HCT116 (cell line): ENCODE measurements around the gene PRXL2A. TPM values are rescaled to one million over a fixed set of nuclear protein-coding genes. Genes with fewer than 3 reads are reported as not detected.

Source experiments
- ATAC-seq: fragments of 200-7000 bp; cut with Tn5 transposase; 2 replicates; pipeline ENCODE4 v1.9.1; 2020; ENCODE audit warnings: mild to moderate bottlenecking, moderate library complexity
- BruUV-seq: library from RNA; stranded (reverse); fragments of 400-500 nt; replicated peaks from 2 replicates; lab custom pipeline; 2021; lab: Mats Ljungman, UMichigan
- CTCF ChIA-PET: fragments of 300-600 bp; sonication (Branson Sonifier 250); formaldehyde crosslinking; loops from one replicate; lab custom pipeline; 2021; ENCODE audit warnings: antibody characterized with exemption; lab: Charles Lee
- POLR2A ChIA-PET: fragments of 300-600, 350-600 bp; sonication (Branson Sonifier 250); formaldehyde crosslinking; loops from one replicate; lab custom pipeline; 2021; ENCODE audit warnings: antibody characterized with exemption; lab: Charles Lee
- RAD21 ChIA-PET, 2 experiments: fragments of 300-600 bp; sonication (Branson Sonifier 250); formaldehyde crosslinking; loops; one replicate each; lab custom pipeline; 2023; ENCODE audit warnings: low total read pairs in 2 of 2; ENCODE audit not compliant: uncharacterized antibody in 2 of 2, unreplicated experiment in 2 of 2, low non-redundant PET in 1 of 2; lab: Charles Lee
- DNase-seq: peaks from one replicate; pipeline ENCODE4 v3.0.0-alpha.2; 2010; ENCODE audit warnings: low read depth, low spot score
- H2AFZ ChIP-seq: fragments of 200-600 bp; shearing (Covaris generic), sonication (generic); 2 replicates; pipeline ENCODE4 v1.6.1; 2017; ENCODE audit warnings: low read depth, mixed run types, mixed read lengths, antibody characterized with exemption, low read length; ENCODE audit not compliant: poor library complexity, severe bottlenecking
- H3K27ac ChIP-seq: 2 replicates; pipeline ENCODE4 v1.5.1; 2012; ENCODE audit warnings: low read depth, low read length
- H3K27me3 ChIP-seq: fragments of 200-600 bp; sonication (generic); 2 replicates; pipeline ENCODE4 v1.6.1; 2016; ENCODE audit warnings: mixed run types, low read length, mixed read lengths; ENCODE audit not compliant: insufficient read depth
- H3K36me3 ChIP-seq, 2 experiments: fragments of 200-500 bp in 1 of 2; fragments of 200-600 bp in 1 of 2; sonication (Bioruptor generic) in 1 of 2; sonication (generic) in 1 of 2; 2 replicates each; pipeline versions ENCODE4 v1.5.1 to v1.6.1; 2014 to 2016; ENCODE audit warnings: low read length in 2 of 2, inconsistent platforms in 1 of 2, mixed read lengths in 1 of 2, mixed run types in 1 of 2; ENCODE audit not compliant: insufficient read depth in 2 of 2, control insufficient read depth in 1 of 2
- H3K4me1 ChIP-seq, 2 experiments: fragments of 200-600 bp in 1 of 2; sonication (generic) in 1 of 2; 2 replicates each; pipeline versions ENCODE4 v1.5.1 to v1.6.1; 2012 to 2017; ENCODE audit warnings: low read length in 2 of 2, inconsistent platforms in 1 of 2, mild to moderate bottlenecking in 1 of 2, mixed read lengths in 1 of 2, mixed run types in 1 of 2, moderate library complexity in 1 of 2; ENCODE audit not compliant: insufficient read depth in 2 of 2, control insufficient read depth in 1 of 2
- H3K4me2 ChIP-seq: fragments of 200-600 bp; sonication (generic); 2 replicates; pipeline ENCODE4 v1.6.1; 2017; ENCODE audit warnings: mixed run types, low read length, mixed read lengths
- H3K4me3 ChIP-seq, 2 experiments: fragments of 200-600 bp in 1 of 2; sonication (generic) in 1 of 2; replicated peaks in 1 of 2; 2 replicates each; pipeline ENCODE4 v1.5.1; 2011 to 2016; ENCODE audit warnings: low read length in 2 of 2, control low read depth in 1 of 2, low read depth in 1 of 2, mild to moderate bottlenecking in 1 of 2, mixed read lengths in 1 of 2, mixed run types in 1 of 2
- H3K79me2 ChIP-seq: fragments of 200-600 bp; sonication (generic); 2 replicates; pipeline ENCODE4 v1.6.1; 2017; ENCODE audit warnings: mild to moderate bottlenecking, mixed run types, low read length, moderate library complexity, mixed read lengths; ENCODE audit not compliant: insufficient read depth
- H3K9ac ChIP-seq: fragments of 200-600 bp; sonication (generic); 2 replicates; pipeline ENCODE4 v1.6.1; 2016; ENCODE audit warnings: low read length, mixed read lengths
- H3K9me2 ChIP-seq: fragments of 200-600 bp; sonication (generic), shearing (Covaris generic); 2 replicates; pipeline ENCODE4 v1.6.1; 2017; ENCODE audit warnings: mixed run types, mild to moderate bottlenecking, moderate library complexity; ENCODE audit not compliant: insufficient read depth
- H3K9me3 ChIP-seq, 2 experiments: fragments of 200-500 bp in 1 of 2; fragments of 200-600 bp in 1 of 2; sonication (Bioruptor generic) in 1 of 2; sonication (generic) in 1 of 2; 2 replicates each; pipeline ENCODE4 v1.6.1; 2014 to 2017; ENCODE audit warnings: low read length in 2 of 2, mixed read lengths in 2 of 2, inconsistent platforms in 1 of 2, low read depth in 1 of 2, mild to moderate bottlenecking in 1 of 2, mixed run types in 1 of 2, moderate library complexity in 1 of 2; ENCODE audit not compliant: control insufficient read depth in 1 of 2, insufficient read depth in 1 of 2
- H4K20me1 ChIP-seq: fragments of 200-600 bp; sonication (generic), shearing (Covaris generic); 2 replicates; pipeline ENCODE4 v1.6.1; 2017; ENCODE audit warnings: mixed run types, mild to moderate bottlenecking, moderate library complexity; ENCODE audit not compliant: insufficient read depth
- CEBPB ChIP-seq: IDR thresholded peaks from 2 replicates; pipeline ENCODE4 v1.6.1; 2012; ENCODE audit warnings: low read depth
- EGR1 ChIP-seq: IDR thresholded peaks from 2 replicates; pipeline ENCODE4 v1.6.1; 2012; ENCODE audit warnings: low read depth
- ELF1 ChIP-seq: IDR thresholded peaks from 2 replicates; pipeline ENCODE4 v1.6.1; 2012; ENCODE audit warnings: low read depth, borderline replicate concordance
- JUND ChIP-seq: IDR thresholded peaks from 2 replicates; pipeline ENCODE4 v1.6.1; 2012
- MAX ChIP-seq: IDR thresholded peaks from 2 replicates; pipeline ENCODE4 v1.6.1; 2012
- POLR2A ChIP-seq: IDR thresholded peaks from 2 replicates; pipeline ENCODE4 v1.7.0; 2011; ENCODE audit warnings: borderline replicate concordance; ENCODE audit not compliant: insufficient read depth, insufficient read length; ENCODE audit errors: extremely low read depth
- POLR2AphosphoS5 ChIP-seq: IDR thresholded peaks from 2 replicates; pipeline ENCODE4 v1.6.1; 2011; ENCODE audit warnings: mild to moderate bottlenecking, low read depth, low read length, moderate library complexity
- REST ChIP-seq: IDR thresholded peaks from 2 replicates; pipeline ENCODE4 v1.6.1; 2012; ENCODE audit warnings: low read depth
- SRF ChIP-seq: IDR thresholded peaks from 2 replicates; pipeline ENCODE4 v1.6.1; 2012; ENCODE audit warnings: low read depth
- YY1 ChIP-seq: IDR thresholded peaks from 2 replicates; pipeline ENCODE4 v1.6.1; 2011; ENCODE audit warnings: low read length, low read depth, moderate library complexity, mild to moderate bottlenecking; ENCODE audit not compliant: insufficient replicate concordance; ENCODE audit errors: extremely low read depth
- intact Hi-C: fragments of 100-400 bp; cut with micrococcal nuclease; formaldehyde crosslinking; loops from 2 replicates; pipeline ENCODE4 v1.10.0; 2022
- total RNA-seq: library from RNA; stranded (reverse); gene quantifications from one replicate; pipeline ENCODE4 v1.2.1, GENCODE V29; 2021; ENCODE audit not compliant: unreplicated experiment

Gene PRXL2A
- total RNA-seq, 1 experiment from 2014 or later, result 4.9 TPM

GRCh38 chr10:80412486-80412885 lies 4.1 kb downstream of the PRXL2A start:
- Histone ChIP-seq H3K36me3 (no peaks in the 10 kb centered on the region), H4K20me1 (no peaks in the 10 kb centered on the region), H3K9me3 (no peaks in the 10 kb centered on the region), H3K27me3 (no peaks in the 10 kb centered on the region), H3K79me2 (no peaks in the 10 kb centered on the region), H3K9me2 (no peaks in the 10 kb centered on the region), H3K4me1 (peaks cover 0 to 7% of the 10 kb centered on the region in 2 experiments; a peak in 1 of 4 replicates), H2AFZ (no peak overlapping the region), H3K4me2 (no peak overlapping the region), H3K4me3 (no peak overlapping the region), H3K27ac (no peak overlapping the region), H3K9ac (no peak overlapping the region)
- no peak for DNase-seq
- ATAC-seq, result no peak
- BruUV-seq, result no TSS peak
- CTCF ChIA-PET, result no interaction called here
- POLR2A ChIA-PET, result no interaction called here
- RAD21 ChIA-PET, result no interaction called here
- intact Hi-C loops, result no loop called here
- TF ChIP-seq ELF1, result no peak
- TF ChIP-seq JUND, result no peak
- TF ChIP-seq REST, result no peak
- no peak for TF ChIP-seq EGR1
- TF ChIP-seq SRF, result no peak
- TF ChIP-seq POLR2AphosphoS5, result no peak
- TF ChIP-seq YY1, result no peak
- TF ChIP-seq MAX, result no peak
- TF ChIP-seq CEBPB, result no peak
- TF ChIP-seq POLR2A, result no peak
